HG02798 (cell line): ENCODE data around the gene PIRT.
"Not testable (repeated sequence)": the region's sequence is repeated elsewhere in the genome, so short reads cannot be mapped to it uniquely, and the experiment has no call there.

Experiments
- ATAC-seq: cut with Tn5 transposase; IDR thresholded peaks from one replicate; pipeline ENCODE4 v1.9.1; 2021; ENCODE audit warnings: mild to moderate bottlenecking; ENCODE audit not compliant: unreplicated experiment, poor library complexity

PIRT gene

GRCh38 chr17:10837921-10838320, at the start of gene PIRT:
Gene PIRT (minus strand): TSS chr17:10838087. CDS start chr17:10825645, 12,442 bp downstream.
- no peak for ATAC-seq

- no peak for ATAC-seq
Measured at GRCh38 chr17:10881959-10882358, 44.1 kb upstream of the PIRT start.

- ATAC-seq: no peak
Measured at GRCh38 chr17:10879190-10879836, 41.4 kb upstream of the PIRT start.

- ATAC-seq: peak; percentile 38
Measured at GRCh38 chr17:10875984-10876555, 38.2 kb upstream of the PIRT start.

GRCh38 chr17:10875430-10875851, 37.6 kb upstream of the PIRT start:
- ATAC-seq: no peak

- ATAC-seq: no peak
Measured at GRCh38 chr17:10871914-10872313, 34.0 kb upstream of the PIRT start.

GRCh38 chr17:10870336-10871050, 32.6 kb upstream of the PIRT start:
- no peak for ATAC-seq

GRCh38 chr17:10868744-10869143, 30.9 kb upstream of the PIRT start:
- not testable (repeated sequence) for ATAC-seq

GRCh38 chr17:10859051-10859450, 21.2 kb upstream of the PIRT start:
- ATAC-seq: no peak

GRCh38 chr17:10857976-10858375, 20.1 kb upstream of the PIRT start:
- no peak for ATAC-seq

- not testable (repeated sequence) for ATAC-seq
Measured at GRCh38 chr17:10846636-10847035, 8.7 kb upstream of the PIRT start.

GRCh38 chr17:10845388-10845751, 7.5 kb upstream of the PIRT start:
- ATAC-seq: no peak

GRCh38 chr17:10844621-10845387, 6.9 kb upstream of the PIRT start:
- peak; percentile 84 for ATAC-seq

GRCh38 chr17:10843811-10844210, 5.9 kb upstream of the PIRT start:
- ATAC-seq: no peak

- no peak for ATAC-seq
Measured at GRCh38 chr17:10842658-10843057, 4.8 kb upstream of the PIRT start.

- no peak for ATAC-seq
Measured at GRCh38 chr17:10838682-10839081, 795 bp upstream of the PIRT start.

- no peak for ATAC-seq
Measured at GRCh38 chr17:10836966-10837590, 809 bp downstream of the PIRT start.

GRCh38 chr17:10836145-10836544, 1.7 kb downstream of the PIRT start:
- ATAC-seq: no peak

- ATAC-seq: no peak
Measured at GRCh38 chr17:10831696-10832095, 6.2 kb downstream of the PIRT start.

- no peak for ATAC-seq
Measured at GRCh38 chr17:10827898-10828552, 9.9 kb downstream of the PIRT start.
